ENCODE measurements around the gene TUG1.
A peak's percentile ranks its signal among the peaks of the same experiment; 100 is the strongest.

TUG1 gene

GRCh38 chr22:30949934-30950660 is 19.0 kb upstream of the TUG1 start:
- TF ChIP-seq CTCF (IDR thresholded peaks at IDR 0.05; ENCODE audit: control insufficient read depth, insufficient read depth, low read depth, low read length, missing control alignments), result peak; percentile 11
- H3K4me3 ChIP-seq (ENCODE audit: control insufficient read depth, low read depth, low read length), result no peak overlapping the region
- DNase-seq (ENCODE audit: low read depth), result no peak

GRCh38 chr22:30953206-30953605 is 15.9 kb upstream of the TUG1 start:
- TF ChIP-seq CTCF (IDR thresholded peaks at IDR 0.05; ENCODE audit: control insufficient read depth, insufficient read depth, low read depth, low read length, missing control alignments), result no peak
- DNase-seq (ENCODE audit: low read depth), result no peak
- H3K4me3 ChIP-seq (ENCODE audit: control insufficient read depth, low read depth, low read length), result no peak overlapping the region

GRCh38 chr22:30955153-30955552 is 13.9 kb upstream of the TUG1 start:
- no peak for TF ChIP-seq CTCF (IDR thresholded peaks at IDR 0.05; ENCODE audit: control insufficient read depth, insufficient read depth, low read depth, low read length, missing control alignments)
- H3K4me3 ChIP-seq (ENCODE audit: control insufficient read depth, low read depth, low read length), result no peak overlapping the region
- DNase-seq (ENCODE audit: low read depth), result no peak

- H3K4me3 ChIP-seq (ENCODE audit: control insufficient read depth, low read depth, low read length), result no peak overlapping the region
- no peak for TF ChIP-seq CTCF (IDR thresholded peaks at IDR 0.05; ENCODE audit: control insufficient read depth, insufficient read depth, low read depth, low read length, missing control alignments)
- no peak for DNase-seq (ENCODE audit: low read depth)
Measured at GRCh38 chr22:30964858-30965257, 4.2 kb upstream of the TUG1 start.

GRCh38 chr22:30968015-30968923 is 796 bp upstream of the TUG1 start, which contains the start of gene MORC2:
Gene MORC2, minus strand, starts transcription at chr22:30968774. Its CDS starts 885 bp downstream, at chr22:30967889.
- no peak for TF ChIP-seq CTCF (IDR thresholded peaks at IDR 0.05; ENCODE audit: control insufficient read depth, insufficient read depth, low read depth, low read length, missing control alignments)
- peak within 1 kb of the TSS; percentile 64 for H3K4me3 ChIP-seq (ENCODE audit: control insufficient read depth, low read depth, low read length)
- DNase-seq (ENCODE audit: low read depth), result no peak

- no peak for TF ChIP-seq CTCF (IDR thresholded peaks at IDR 0.05; ENCODE audit: control insufficient read depth, insufficient read depth, low read depth, low read length, missing control alignments)
- DNase-seq (ENCODE audit: low read depth), result no peak
Measured at GRCh38 chr22:30969532-30970355, 679 bp downstream of the TUG1 start.

More at GRCh38 chr22:30969532-30970355, 679 bp downstream of the TUG1 start:
- H3K4me3 ChIP-seq (ENCODE audit: control insufficient read depth, low read depth, low read length), result peak overlapping the region; percentile 64
